Pancreas (tissue), 10 donors: Measurements from ENCODE around the gene SDCBP2. TPM values are rescaled to one million over a fixed set of nuclear protein-coding genes. Genes with fewer than 3 reads are reported as not detected.

Experiments
- ATAC-seq, 4 donors: fragments of 200-7000 bp; cut with Tn5 transposase; one replicate each; pipeline versions ENCODE4 v1.8.0 to v1.9.1; 2020; ENCODE audit warnings: mild to moderate bottlenecking in 4 of 4, moderate library complexity in 4 of 4
- DNase-seq, 6 donors: peaks; one replicate each; pipeline ENCODE4 v3.0.0-alpha.2; 2020
- FAIRE-seq: peaks from 2 replicates; lab custom pipeline; 2012; peaks lifted over from hg19 to GRCh38; lab: Jason Lieb, UNC
- H3K27ac ChIP-seq, 4 donors: fragments of 200-600 bp; sonication (generic); 1 replicate in 3 of 4; 2 replicates in 1 of 4; pipeline versions ENCODE4 v1.5.0 to v1.8.0; 2020
- H3K27me3 ChIP-seq, 4 donors: fragments of 200-600 bp; one replicate each; pipeline ENCODE4 v1.8.0; 2021
- H3K36me3 ChIP-seq, 3 donors: fragments of 200-600 bp; sonication (generic) in 1 of 3; one replicate each; pipeline versions ENCODE4 v1.5.0 to v1.8.0; 2020 to 2021
- H3K4me1 ChIP-seq, 3 donors: fragments of 200-600 bp; one replicate each; pipeline ENCODE4 v1.8.0; 2021
- H3K4me3 ChIP-seq, 4 donors: fragments of 200-600 bp; sonication (generic) in 2 of 4; one replicate each; pipeline versions ENCODE4 v1.5.0 to v1.8.0; 2020 to 2021
- H3K9me3 ChIP-seq, 4 donors: fragments of 200-600 bp; one replicate each; pipeline ENCODE4 v1.8.0; 2021
- WGBS, 2 donors: extraction: QIAGEN DNeasy Blood & Tissue Kit; methylation state at CpG; one replicate each; pipeline ENCODE4 v1.1.7; 2013; 5-methylcytosine and 5-hydroxymethylcytosine counted together
- intact Hi-C, 3 donors: fragments of 100-400 bp; cut with DNase I; formaldehyde crosslinking; loops; one replicate each; pipeline versions ENCODE4 v1.11.1 to v1.14.2; 2022
- polyA plus RNA-seq, 2 donors: library from polyadenylated mRNA; stranded (reverse); fragments of 200-250 nt; gene quantifications; one replicate each; pipeline ENCODE4 v1.2.3, GENCODE V29; 2013
- total RNA-seq, 6 donors: library from RNA; stranded (reverse); fragmentation: NEBNext Ultra II Directional in 4 of 6; extraction: Animal tissue kit (Norgen Biotek cat#: 25700) in 4 of 6; gene quantifications; one replicate each; pipeline versions ENCODE4 v1.2.1 to v1.2.4, GENCODE V29; 2021 to 2023
- TF ChIP-seq, protein P1 (sequence below), 4 donors: fragments of 200-600 bp; sonication (generic) in 3 of 4; IDR thresholded peaks; one replicate each; pipeline versions ENCODE4 v1.5.0 to v1.8.0; 2021; ENCODE audit warnings: antibody characterized with exemption in 4 of 4
- donor health status: healthy with polysubstance abuse.
- donor health status: DM: no; HTN: no; CAD: no; lungs with moderate emphysema.
- donor health status: DM: no; HTN: no; CAD: no.
- donor health status: control.
- donor health status: control.
- donor health status: Bipolar disorder and iron deficiency.
- donor health status: DM: yes; HTN: yes; CAD: no.
- donor health status: DM: no; HTN: no; CAD: no.
- donor health status: DM: no; HTN: no; CAD: no.
- donor health status: DM: yes; HTN: yes; CAD: no.

SDCBP2 gene
- total and polyA plus RNA-seq, 8 donors, result 4.7 to 23.8 (median 12.0) TPM

DNA sequence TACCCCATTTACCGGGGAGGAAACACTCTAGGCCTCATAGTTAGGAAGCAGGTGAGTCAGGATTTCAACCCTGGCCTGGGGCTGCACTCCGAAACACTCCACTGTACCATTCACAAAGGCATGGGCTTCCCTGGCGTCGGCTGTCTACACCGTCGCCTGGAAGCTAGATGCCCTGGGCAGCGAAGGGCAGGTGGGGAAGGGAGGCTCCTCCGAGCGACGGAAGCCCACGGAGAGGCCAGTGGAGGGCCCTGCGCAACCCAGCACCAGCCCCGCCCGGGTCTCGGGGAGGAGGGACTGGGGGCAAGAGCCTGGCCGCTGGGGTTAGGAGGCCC is 16.1 kb downstream of the SDCBP2 start:
- Histone ChIP-seq H3K36me3 (no peaks in the 10 kb centered on the region), H3K27ac (no peak overlapping the region), H3K4me1 (no peaks in the 10 kb centered on the region), H3K27me3 (no peaks in the 10 kb centered on the region), H3K9me3 (no peaks in the 10 kb centered on the region), H3K4me3 (no peak overlapping the region)
- no peak for FAIRE-seq
- ATAC-seq, result no peak
- TF ChIP-seq, protein P1, sequence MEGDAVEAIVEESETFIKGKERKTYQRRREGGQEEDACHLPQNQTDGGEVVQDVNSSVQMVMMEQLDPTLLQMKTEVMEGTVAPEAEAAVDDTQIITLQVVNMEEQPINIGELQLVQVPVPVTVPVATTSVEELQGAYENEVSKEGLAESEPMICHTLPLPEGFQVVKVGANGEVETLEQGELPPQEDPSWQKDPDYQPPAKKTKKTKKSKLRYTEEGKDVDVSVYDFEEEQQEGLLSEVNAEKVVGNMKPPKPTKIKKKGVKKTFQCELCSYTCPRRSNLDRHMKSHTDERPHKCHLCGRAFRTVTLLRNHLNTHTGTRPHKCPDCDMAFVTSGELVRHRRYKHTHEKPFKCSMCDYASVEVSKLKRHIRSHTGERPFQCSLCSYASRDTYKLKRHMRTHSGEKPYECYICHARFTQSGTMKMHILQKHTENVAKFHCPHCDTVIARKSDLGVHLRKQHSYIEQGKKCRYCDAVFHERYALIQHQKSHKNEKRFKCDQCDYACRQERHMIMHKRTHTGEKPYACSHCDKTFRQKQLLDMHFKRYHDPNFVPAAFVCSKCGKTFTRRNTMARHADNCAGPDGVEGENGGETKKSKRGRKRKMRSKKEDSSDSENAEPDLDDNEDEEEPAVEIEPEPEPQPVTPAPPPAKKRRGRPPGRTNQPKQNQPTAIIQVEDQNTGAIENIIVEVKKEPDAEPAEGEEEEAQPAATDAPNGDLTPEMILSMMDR (IDR thresholded peaks at IDR 0.05), result no peak
- no peak for DNase-seq
- intact Hi-C loops, result loop anchor here in 1 of 3 donors (10.0 kb wide), 1 partner anchor 132 kb away; no protein-coding TSS in a partner anchor
- WGBS, 2 donors, result 79 to 95% methylated on average over 12 to 16 of the region's 16 CpGs

- FAIRE-seq, result no peak
- TF ChIP-seq, protein P1 (IDR thresholded peaks at IDR 0.05), result no peak
- H3K9me3 ChIP-seq, result no peaks in the 10 kb centered on the region
- DNase-seq, result peak in 1 of 6 donors; percentile 58
- intact Hi-C loops, result loop anchor here in 1 of 3 donors (10.0 kb wide), 1 partner anchor 132 kb away; no protein-coding TSS in a partner anchor
- no peaks in the 10 kb centered on the region for H3K36me3 ChIP-seq
- no peak overlapping the region for H3K4me3 ChIP-seq
- 92 to 96% methylated on average over 20 of the region's 20 CpGs for WGBS, 2 donors
- no peaks in the 10 kb centered on the region for H3K4me1 ChIP-seq
- H3K27ac ChIP-seq, result no peak overlapping the region
- H3K27me3 ChIP-seq, result no peaks in the 10 kb centered on the region
- no peak for ATAC-seq
Observed at GRCh38 chr20:1312308-1312707, 16.6 kb downstream of the SDCBP2 start.

DNA sequence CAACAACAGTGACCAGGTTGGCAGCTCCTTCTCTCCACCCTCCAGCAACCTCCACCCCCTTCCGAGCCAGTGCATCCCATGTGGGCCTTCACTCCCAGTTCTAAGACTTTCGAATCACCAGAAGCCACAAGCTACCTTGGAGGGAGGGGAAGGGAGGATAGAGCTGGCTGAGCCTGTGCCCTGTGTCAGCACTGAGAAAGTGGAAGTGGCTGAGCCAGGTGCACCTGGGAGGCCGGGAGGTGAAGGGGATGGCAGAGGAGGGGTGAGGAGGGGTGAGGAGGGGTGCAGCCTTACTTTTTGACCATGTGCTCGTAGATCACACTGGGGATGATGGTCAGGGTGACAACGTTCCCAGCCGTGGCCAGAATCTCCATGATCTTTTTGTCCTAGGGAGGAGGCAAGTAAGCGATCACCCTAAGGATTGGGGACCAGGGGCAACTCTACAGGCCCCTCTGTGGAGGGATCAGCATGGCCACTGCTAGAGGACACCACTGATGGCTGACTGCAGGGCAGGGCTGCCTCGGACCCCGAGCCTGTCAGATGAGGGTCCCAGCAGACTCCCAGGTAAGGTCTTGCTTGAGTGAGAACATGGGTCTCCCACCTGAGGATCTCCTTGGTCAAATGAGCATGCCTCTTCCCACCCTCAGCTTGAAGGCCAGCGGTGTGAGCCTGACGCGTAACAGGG is 18.3 kb downstream of the SDCBP2 start:
- DNase-seq, result no peak
- Histone ChIP-seq H3K4me3 (no peak overlapping the region), H3K27ac (no peak overlapping the region), H3K9me3 (no peaks in the 10 kb centered on the region), H3K4me1 (no peaks in the 10 kb centered on the region), H3K36me3 (no peaks in the 10 kb centered on the region), H3K27me3 (no peaks in the 10 kb centered on the region)
- TF ChIP-seq, protein P1 (IDR thresholded peaks at IDR 0.05), result no peak
- ATAC-seq, result no peak
- FAIRE-seq, result no peak
- intact Hi-C loops, result loop anchor here in 1 of 3 donors (10.0 kb wide), 1 partner anchor 134 kb away; no protein-coding TSS in a partner anchor
- 72 to 81% methylated on average over 12 of the region's 12 CpGs for WGBS, 2 donors

DNA sequence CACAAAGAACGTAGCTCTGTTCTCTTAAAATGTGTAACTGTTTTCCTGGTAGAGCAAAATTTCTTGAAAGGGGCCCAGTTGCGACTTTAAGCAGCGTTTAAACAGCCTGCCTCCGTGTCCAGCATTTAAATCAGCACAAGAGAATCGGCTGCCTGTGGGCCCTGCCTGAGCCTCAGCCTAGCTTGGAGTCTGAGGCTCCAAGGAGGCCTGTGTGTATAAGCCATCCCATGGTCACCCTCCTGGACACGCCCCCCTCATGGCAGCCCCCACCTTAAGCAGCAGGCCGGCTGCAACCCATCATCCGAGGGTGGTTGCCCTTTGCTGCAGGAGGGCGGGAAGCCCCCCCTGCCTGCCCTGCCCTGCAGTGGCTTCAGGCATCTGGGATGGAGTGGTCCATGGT is 18.9 kb downstream of the SDCBP2 start:
- Histone ChIP-seq H3K27me3 (no peaks in the 10 kb centered on the region), H3K4me3 (no peak overlapping the region), H3K36me3 (peaks cover 0 to 4% (median 0%) of the 10 kb centered on the region in 3 donors), H3K9me3 (no peaks in the 10 kb centered on the region), H3K27ac (no peak overlapping the region), H3K4me1 (no peaks in the 10 kb centered on the region)
- TF ChIP-seq, protein P1 (IDR thresholded peaks at IDR 0.05), result no peak
- ATAC-seq, result no peak
- no peak for DNase-seq
- FAIRE-seq, result no peak
- intact Hi-C loops, result loop anchor here in 1 of 3 donors (10.0 kb wide), 1 partner anchor 135 kb away; no protein-coding TSS in a partner anchor
- WGBS, 2 donors, result 68 to 71% methylated on average over 9 of the region's 9 CpGs

- no peaks in the 10 kb centered on the region for H3K9me3 ChIP-seq
- H3K27ac ChIP-seq, result no peak overlapping the region
- no peak for ATAC-seq
- H3K36me3 ChIP-seq, result peaks cover 0 to 4% (median 0%) of the 10 kb centered on the region in 3 donors
- no peak overlapping the region for H3K4me3 ChIP-seq
- H3K27me3 ChIP-seq, result no peaks in the 10 kb centered on the region
- TF ChIP-seq, protein P1 (IDR thresholded peaks at IDR 0.05), result no peak
- intact Hi-C loops, result loop anchor here in 1 of 3 donors (5.0 kb wide), 1 partner anchor 133 kb away; no protein-coding TSS in a partner anchor
- no peak for FAIRE-seq
- DNase-seq, result no peak
- 86 to 88% methylated on average over 9 to 12 of the region's 12 CpGs for WGBS, 2 donors
- no peaks in the 10 kb centered on the region for H3K4me1 ChIP-seq
Observed at GRCh38 chr20:1309439-1309847, 19.5 kb downstream of the SDCBP2 start.
